Activated B cell treated with CpG ODN at 0.5 μM for 24 hours (primary cell): Measurements from ENCODE around the gene PCGF3. TPM values are rescaled to one million over a fixed set of nuclear protein-coding genes. Genes with fewer than 3 reads are reported as not detected.
"Not testable (repeated sequence)": the region's sequence is repeated elsewhere in the genome, so short reads cannot be mapped to it uniquely, and the experiment has no call there.

Experiments used
- ATAC-seq: fragments of 200-7000 bp; cut with Tn5 transposase; one replicate; pipeline ENCODE4 v1.10.0; 2021; ENCODE audit warnings: low read depth, mild to moderate bottlenecking, moderate library complexity
- CTCF ChIA-PET: fragments of 350-600 bp; sonication (Branson Sonifier 250); formaldehyde crosslinking; loops from one replicate; lab custom pipeline; 2021; ENCODE audit warnings: antibody characterized with exemption; lab: Charles Lee
- POLR2A ChIA-PET: fragments of 350-600 bp; sonication (Branson Sonifier 250); formaldehyde crosslinking; loops from one replicate; lab custom pipeline; 2021; ENCODE audit warnings: antibody characterized with exemption; lab: Charles Lee
- DNase-seq: peaks from one replicate; pipeline ENCODE4 v3.0.0; 2022
- H3K27ac Mint-ChIP-seq: one replicate; pipeline ENCODE4 v1.8.0; 2020; ENCODE audit warnings: mixed read lengths
- H3K27me3 Mint-ChIP-seq: one replicate; pipeline ENCODE4 v1.8.0; 2021; ENCODE audit warnings: mixed read lengths
- H3K36me3 Mint-ChIP-seq: one replicate; pipeline ENCODE4 v1.8.0; 2021; ENCODE audit warnings: low read depth, mixed read lengths
- H3K4me1 Mint-ChIP-seq: one replicate; pipeline ENCODE4 v1.8.0; 2021; ENCODE audit warnings: mixed read lengths
- H3K4me3 Mint-ChIP-seq: one replicate; pipeline ENCODE4 v1.8.0; 2020; ENCODE audit warnings: mild to moderate bottlenecking, mixed read lengths
- H3K9me3 Mint-ChIP-seq: one replicate; pipeline ENCODE4 v1.8.0; 2020; ENCODE audit warnings: mixed read lengths
- intact Hi-C: fragments of 100-400 bp; cut with micrococcal nuclease; formaldehyde crosslinking; loops from one replicate; pipeline ENCODE4 v1.15.1; 2024
- total RNA-seq: library from RNA; stranded (reverse); gene quantifications from 2 replicates; pipeline ENCODE4 v1.2.3, GENCODE V29; 2022
- TF ChIP-seq, protein P1 (sequence below): fragments of 200-600 bp; IDR thresholded peaks from one replicate; pipeline ENCODE4 v1.8.0; 2022; ENCODE audit warnings: antibody characterized with exemption, mild to moderate bottlenecking

Gene PCGF3
- total RNA-seq, 1 donor from 2014 or later = 59.2 TPM

DNA sequence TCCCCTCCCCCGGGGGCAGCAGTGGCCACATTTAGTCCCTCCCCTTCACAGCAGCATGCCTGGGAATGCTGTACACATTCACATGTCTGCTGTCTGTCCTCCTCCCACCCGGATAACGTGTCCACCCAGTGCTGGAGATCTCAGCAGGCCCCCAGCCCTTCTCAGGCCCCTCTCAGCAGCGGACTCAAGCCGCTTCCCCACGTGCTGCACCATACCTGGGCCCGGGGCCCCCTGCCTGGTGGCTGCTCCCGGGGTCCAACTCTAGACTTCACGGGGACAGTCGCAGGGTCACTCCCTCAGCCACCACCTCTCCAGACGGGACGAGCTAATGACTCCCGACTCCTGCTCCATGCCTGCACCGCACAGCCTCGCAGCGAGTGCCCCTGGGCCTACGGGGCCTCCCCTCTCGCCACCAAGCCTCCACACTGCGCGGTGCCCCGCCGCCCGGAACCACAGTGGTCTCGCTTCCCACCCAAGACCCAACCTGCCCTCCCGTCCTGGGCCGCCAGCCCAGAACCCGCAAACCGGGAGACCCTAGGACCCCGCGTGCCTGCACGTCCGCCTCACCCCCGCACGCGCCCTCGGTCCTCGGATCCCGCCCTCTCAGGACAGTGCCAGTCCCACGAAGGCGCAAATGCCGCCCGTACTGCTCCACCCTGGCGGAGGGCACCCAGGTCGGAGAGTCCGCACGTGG is 1.3 kb upstream of the PCGF3 start:
- intact Hi-C loops = no loop called here
- Mint-ChIP-seq H3K27ac (no peak overlapping the region), H3K9me3 (no peaks in the 10 kb centered on the region), H3K4me3 (peak overlapping the region; percentile 15), H3K27me3 (no peaks in the 10 kb centered on the region), H3K4me1 (peaks cover 36% of the 10 kb centered on the region), H3K36me3 (peaks cover 5% of the 10 kb centered on the region)
- TF ChIP-seq, protein P1, sequence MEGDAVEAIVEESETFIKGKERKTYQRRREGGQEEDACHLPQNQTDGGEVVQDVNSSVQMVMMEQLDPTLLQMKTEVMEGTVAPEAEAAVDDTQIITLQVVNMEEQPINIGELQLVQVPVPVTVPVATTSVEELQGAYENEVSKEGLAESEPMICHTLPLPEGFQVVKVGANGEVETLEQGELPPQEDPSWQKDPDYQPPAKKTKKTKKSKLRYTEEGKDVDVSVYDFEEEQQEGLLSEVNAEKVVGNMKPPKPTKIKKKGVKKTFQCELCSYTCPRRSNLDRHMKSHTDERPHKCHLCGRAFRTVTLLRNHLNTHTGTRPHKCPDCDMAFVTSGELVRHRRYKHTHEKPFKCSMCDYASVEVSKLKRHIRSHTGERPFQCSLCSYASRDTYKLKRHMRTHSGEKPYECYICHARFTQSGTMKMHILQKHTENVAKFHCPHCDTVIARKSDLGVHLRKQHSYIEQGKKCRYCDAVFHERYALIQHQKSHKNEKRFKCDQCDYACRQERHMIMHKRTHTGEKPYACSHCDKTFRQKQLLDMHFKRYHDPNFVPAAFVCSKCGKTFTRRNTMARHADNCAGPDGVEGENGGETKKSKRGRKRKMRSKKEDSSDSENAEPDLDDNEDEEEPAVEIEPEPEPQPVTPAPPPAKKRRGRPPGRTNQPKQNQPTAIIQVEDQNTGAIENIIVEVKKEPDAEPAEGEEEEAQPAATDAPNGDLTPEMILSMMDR = no peak
- ATAC-seq (no peak), DNase-seq (no peak)
- ChIA-PET POLR2A (no interaction called here), CTCF (no interaction called here)

DNA sequence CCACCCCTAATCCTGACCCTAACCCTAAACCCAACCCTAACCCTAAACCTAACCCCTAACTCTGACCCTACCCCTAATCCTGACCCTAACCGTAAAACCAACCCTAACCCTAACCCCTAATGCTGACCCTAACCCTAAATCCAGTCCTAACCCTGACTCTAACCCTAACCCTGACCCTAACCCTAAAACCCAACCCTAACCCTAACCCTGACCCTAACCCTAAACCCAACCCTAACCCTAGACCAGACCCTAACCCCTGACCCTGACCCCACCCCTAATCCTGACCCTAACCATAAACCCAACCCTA is 708 bp upstream of the PCGF3 start:
- Mint-ChIP-seq H3K36me3 (peaks cover 5% of the 10 kb centered on the region), H3K4me1 (peaks cover 36% of the 10 kb centered on the region), H3K4me3 (peak overlapping the region; percentile 87), H3K9me3 (no peaks in the 10 kb centered on the region), H3K27me3 (no peaks in the 10 kb centered on the region), H3K27ac (peak overlapping the region; percentile 76)
- intact Hi-C loops = loop anchor here (1.0 to 5.0 kb wide), 5 partner anchors 31 to 268 kb away; partner anchors contain the start of genes ATP5ME, DGKQ and MYL5
- POLR2A ChIA-PET = interaction anchor here (0.9 kb wide), 1 partner anchor 24 kb away, joined by 3 read pairs; no protein-coding TSS in a partner anchor
- DNase-seq = no peak
- CTCF ChIA-PET = no interaction called here
- TF ChIP-seq, protein P1 = no peak
- ATAC-seq = no peak

- intact Hi-C loops = loop anchor here (5.0 kb wide), 1 partner anchor 36 kb away; no protein-coding TSS in a partner anchor
Measured at GRCh38 chr4:706083-706633, 526 bp downstream of the PCGF3 start.

GRCh38 chr4:706834-707598 is 1.4 kb downstream of the PCGF3 start:
- H3K27me3 Mint-ChIP-seq = no peaks in the 10 kb centered on the region
- DNase-seq (no peak), ATAC-seq (no peak)
- H3K4me3 Mint-ChIP-seq = no peak overlapping the region
- TF ChIP-seq, protein P1 = no peak
- peaks cover 8% of the 10 kb centered on the region for H3K36me3 Mint-ChIP-seq
- no peaks in the 10 kb centered on the region for H3K9me3 Mint-ChIP-seq
- POLR2A ChIA-PET = no interaction called here
- peaks cover 29% of the 10 kb centered on the region for H3K4me1 Mint-ChIP-seq
- CTCF ChIA-PET = no interaction called here
- no peak overlapping the region for H3K27ac Mint-ChIP-seq
- intact Hi-C loops = loop anchor here (5.0 kb wide), 1 partner anchor 35 kb away; no protein-coding TSS in a partner anchor

More at GRCh38 chr4:706083-706633, 526 bp downstream of the PCGF3 start:
- Mint-ChIP-seq H3K4me3 (peak overlapping the region; percentile 19), H3K4me1 (peaks cover 30% of the 10 kb centered on the region)
- H3K27ac Mint-ChIP-seq, H3K9me3 Mint-ChIP-seq, ATAC-seq, H3K27me3 Mint-ChIP-seq, POLR2A ChIA-PET, CTCF ChIA-PET, H3K36me3 Mint-ChIP-seq, DNase-seq: not testable (repeated sequence)

DNA sequence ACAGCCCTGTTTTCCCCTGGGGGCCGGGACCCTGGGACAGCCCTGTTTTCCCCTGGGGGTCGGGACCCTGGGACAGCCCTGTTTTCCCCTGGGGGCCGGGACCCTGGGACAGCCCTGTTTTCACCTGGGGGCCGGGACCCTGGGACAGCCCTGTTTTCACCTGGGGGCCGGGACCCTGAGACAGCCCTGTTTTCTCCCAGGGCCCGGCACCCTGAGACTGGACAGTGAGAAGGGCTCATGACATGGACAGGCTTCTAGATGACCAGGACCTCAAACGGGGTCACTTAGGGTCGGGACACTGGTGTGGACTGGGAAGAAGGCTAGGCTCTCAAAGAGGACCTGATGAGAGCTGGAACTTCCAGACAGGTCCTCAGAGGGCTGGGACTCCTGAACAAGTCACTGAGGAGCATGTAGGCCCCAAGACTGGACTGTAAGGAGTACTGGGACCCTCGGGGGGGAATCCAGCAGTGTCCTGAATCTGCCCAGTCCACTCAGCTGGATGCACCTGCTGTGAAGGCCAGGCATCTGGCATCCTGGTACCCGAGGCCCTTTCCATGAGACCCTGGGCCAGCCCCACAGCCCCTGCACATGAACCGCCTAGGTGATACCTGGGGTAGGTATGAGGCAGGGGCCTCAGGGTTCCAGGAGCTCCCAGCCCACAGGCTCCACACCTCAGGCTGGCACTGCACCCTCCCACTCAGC is 2.4 kb downstream of the PCGF3 start:
- H3K4me3 Mint-ChIP-seq = peak overlapping the region; percentile 44
- no peak overlapping the region for H3K27ac Mint-ChIP-seq
- TF ChIP-seq, protein P1 = no peak
- H3K27me3 Mint-ChIP-seq = no peaks in the 10 kb centered on the region
- DNase-seq (no peak), ATAC-seq (no peak)
- CTCF ChIA-PET = no interaction called here
- intact Hi-C loops = loop anchor here (5.0 kb wide), 1 partner anchor 34 kb away; no protein-coding TSS in a partner anchor
- H3K4me1 Mint-ChIP-seq = peaks cover 30% of the 10 kb centered on the region
- peaks cover 8% of the 10 kb centered on the region for H3K36me3 Mint-ChIP-seq
- POLR2A ChIA-PET = no interaction called here
- H3K9me3 Mint-ChIP-seq = no peaks in the 10 kb centered on the region
